Uterus (tissue), 2 donors: ENCODE data around the gene OGFOD1.

Experiments
- POLR2A ChIP-seq, 2 donors: fragments of 450-650 bp; IDR thresholded peaks; one replicate each; pipeline ENCODE4 v1.6.1; 2016; ENCODE audit warnings: antibody characterized with exemption in 2 of 2, mild to moderate bottlenecking in 1 of 2, moderate library complexity in 1 of 2
- TF ChIP-seq, protein P1 (sequence below), 4 experiments: fragments of 200-600 bp in 2 of 4; fragments of 450-650 bp in 2 of 4; sonication (generic) in 2 of 4; IDR thresholded peaks; one replicate each; pipeline ENCODE4 v1.5.1; 2016 to 2019; ENCODE audit warnings: antibody characterized with exemption in 4 of 4, mild to moderate bottlenecking in 2 of 4, moderate library complexity in 1 of 4

DNA sequence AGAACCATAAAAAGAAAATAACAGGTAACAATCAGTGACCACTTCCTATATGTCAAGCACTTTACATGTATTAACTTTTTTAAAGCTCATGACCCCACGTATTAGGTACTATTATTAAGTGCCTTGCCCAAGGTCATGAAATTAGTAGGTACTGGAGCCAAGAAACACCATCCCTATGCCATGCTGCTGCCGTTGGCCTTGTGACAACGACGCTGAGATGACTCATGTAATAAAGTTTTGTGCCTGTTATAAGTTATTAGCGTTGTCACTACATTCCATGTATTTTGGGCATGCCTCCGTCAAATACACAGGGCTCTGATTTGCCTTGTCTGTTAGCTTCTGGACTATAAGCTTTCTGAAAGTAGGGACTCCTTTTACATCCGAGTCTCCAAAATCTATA is 67.1 kb downstream of the OGFOD1 start:
- TF ChIP-seq, protein P1, sequence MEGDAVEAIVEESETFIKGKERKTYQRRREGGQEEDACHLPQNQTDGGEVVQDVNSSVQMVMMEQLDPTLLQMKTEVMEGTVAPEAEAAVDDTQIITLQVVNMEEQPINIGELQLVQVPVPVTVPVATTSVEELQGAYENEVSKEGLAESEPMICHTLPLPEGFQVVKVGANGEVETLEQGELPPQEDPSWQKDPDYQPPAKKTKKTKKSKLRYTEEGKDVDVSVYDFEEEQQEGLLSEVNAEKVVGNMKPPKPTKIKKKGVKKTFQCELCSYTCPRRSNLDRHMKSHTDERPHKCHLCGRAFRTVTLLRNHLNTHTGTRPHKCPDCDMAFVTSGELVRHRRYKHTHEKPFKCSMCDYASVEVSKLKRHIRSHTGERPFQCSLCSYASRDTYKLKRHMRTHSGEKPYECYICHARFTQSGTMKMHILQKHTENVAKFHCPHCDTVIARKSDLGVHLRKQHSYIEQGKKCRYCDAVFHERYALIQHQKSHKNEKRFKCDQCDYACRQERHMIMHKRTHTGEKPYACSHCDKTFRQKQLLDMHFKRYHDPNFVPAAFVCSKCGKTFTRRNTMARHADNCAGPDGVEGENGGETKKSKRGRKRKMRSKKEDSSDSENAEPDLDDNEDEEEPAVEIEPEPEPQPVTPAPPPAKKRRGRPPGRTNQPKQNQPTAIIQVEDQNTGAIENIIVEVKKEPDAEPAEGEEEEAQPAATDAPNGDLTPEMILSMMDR (IDR thresholded peaks at IDR 0.05), result no peak
- no peak for TF ChIP-seq POLR2A (IDR thresholded peaks at IDR 0.05)
